CD4-positive, alpha-beta T cell treated with Interleukin-2 at 100 ng/mL for 4 hours (primary cell): ENCODE measurements around the gene NFE2L3.
"Not testable (repeated sequence)": the region's sequence is repeated elsewhere in the genome, so short reads cannot be mapped to it uniquely, and the experiment has no call there.

Experiments
- DNase-seq: peaks from one replicate; pipeline ENCODE4 v3.0.0-alpha.2; 2020; ENCODE audit warnings: low spot score

NFE2L3 gene

DNA sequence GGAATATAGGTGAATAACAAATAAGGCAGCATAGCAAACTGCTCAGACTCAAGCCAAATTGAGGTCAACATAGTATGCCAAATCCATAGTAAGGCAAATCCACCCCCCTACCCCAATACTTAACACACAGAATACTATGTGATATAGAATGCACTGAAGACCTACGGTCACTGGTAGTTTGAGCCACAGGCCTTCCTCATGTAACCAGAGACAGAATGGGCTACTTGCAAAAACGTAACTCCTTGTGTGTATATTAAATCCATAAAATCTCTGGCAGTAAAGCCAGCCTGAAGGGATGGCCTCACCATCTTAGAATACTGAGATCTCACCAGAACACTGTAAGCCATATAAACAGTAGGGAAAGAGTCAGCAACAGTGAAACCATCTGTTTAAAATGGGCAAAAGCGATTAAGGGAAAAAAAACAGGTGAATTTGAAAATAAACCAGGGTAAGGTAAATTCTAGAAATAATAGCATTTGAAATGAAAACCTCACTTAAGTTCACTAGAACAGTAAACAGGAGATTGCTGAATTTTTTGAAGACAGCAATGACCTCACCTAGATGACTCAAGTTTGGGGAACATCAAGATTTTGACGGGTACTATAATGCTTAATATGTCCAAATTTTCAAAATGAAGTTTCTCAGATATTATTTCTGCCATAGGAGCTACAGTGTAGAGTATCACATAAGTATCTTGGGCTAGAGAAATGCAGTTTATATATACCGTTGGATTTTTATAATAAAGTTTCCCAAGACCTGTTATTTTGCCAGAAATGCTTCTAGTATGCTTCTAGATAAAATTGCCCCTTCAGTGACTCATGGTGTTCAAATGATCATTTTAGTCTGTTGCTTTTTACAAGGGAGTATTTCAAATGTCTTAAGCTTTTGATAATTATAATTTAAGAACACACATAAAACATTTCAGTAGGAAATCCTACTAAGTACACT lies 34.6 kb downstream of the NFE2L3 start:
- DNase-seq: no peak

DNA sequence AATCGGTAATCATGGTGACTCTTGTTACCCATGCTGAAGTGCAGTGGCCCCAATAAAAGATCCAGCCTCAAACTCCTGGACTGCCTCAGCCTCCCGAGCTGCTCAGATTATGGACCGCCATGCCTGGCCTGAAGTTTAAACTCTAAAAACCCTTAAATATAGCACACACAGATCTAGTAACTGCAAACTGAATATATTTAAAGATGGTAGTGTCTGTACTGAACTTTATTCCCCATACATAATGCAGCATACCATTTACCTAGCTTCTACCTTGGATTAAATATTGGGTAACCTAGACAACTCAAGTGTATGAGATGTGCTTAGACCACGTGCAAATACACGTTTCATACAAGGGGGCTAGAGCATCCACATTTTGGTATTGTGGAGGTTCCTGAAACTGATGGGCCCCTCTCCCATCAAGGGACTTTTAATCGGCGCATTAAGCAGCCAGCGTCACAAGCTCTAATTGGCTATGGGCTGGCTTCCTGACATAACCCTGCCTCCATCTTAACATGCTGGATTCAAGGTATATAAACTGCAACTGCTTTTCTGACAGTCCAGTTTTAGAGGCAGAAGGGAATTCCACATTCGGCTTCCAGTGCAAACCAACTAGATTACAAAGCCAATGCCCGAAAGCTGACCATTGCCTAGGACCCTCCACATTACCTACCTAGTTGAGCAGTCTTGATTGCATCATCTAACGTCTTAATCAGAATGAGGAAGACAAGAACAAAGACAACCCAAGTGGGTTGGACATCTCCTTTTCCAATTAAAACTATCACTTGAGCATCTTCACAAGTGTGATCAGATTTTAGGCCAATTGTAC lies 35.6 kb downstream of the NFE2L3 start:
- no peak for DNase-seq

DNA sequence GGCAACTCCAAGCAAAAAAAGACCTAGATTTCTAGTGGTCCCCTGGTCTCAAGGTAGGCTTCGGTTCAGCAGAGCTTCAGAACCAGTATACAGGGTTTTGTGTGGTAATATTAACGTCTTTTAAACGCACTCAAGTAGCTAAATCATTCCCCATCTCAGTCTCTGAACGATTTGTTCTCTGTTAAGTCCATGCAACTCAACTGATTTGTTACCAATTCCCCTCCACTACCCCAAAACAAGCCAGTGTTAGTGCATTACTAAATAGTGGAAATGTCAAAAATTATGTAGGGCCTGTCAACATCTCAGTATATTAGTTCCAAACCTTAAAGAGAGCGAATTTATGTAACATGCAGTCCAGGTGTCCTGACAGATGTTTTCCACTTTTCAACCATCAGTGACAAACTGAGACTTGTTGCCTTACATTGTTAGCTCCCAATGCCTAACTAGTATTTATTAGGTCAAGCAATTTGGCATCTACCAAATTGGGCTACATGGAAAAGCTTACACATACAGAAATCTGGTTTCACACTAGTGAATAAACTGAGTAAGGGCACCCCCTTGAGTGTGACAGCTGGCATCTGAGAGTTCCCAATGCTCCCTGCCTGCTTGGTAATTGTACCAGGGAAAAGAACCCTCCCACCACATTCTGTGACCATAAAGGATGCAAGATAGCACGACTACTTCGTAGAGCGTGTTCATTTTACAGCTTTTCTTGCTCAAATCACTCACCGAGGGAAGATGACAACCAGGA lies 36.4 kb downstream of the NFE2L3 start:
- DNase-seq: no peak

DNA sequence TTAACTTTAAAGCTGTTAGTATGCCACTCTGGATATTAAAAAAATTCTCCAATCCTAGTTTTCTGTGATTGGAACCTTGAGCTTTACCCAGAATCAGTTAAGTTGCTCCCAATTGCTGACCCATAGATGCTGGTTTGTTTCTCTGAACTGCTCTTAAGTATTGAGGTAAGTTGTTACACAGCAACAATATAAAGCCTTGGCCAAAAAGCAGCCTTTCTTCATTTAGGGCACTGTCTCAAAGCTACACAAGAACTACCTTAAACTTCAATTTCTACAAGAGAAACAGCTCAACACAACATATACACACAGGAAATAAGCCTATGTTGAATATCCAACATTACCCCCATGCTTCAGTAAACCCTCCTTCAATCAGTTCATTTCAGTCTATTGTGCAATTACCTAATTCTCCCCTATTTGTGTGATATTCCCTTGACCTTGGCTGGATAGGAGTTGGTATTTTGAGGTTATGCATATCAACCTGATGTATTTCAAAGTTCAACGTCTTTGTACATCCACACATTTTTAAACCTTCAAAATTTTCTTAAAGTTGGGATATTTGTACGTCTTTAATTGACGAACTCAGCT lies 37.1 kb downstream of the NFE2L3 start:
- no peak for DNase-seq

DNA sequence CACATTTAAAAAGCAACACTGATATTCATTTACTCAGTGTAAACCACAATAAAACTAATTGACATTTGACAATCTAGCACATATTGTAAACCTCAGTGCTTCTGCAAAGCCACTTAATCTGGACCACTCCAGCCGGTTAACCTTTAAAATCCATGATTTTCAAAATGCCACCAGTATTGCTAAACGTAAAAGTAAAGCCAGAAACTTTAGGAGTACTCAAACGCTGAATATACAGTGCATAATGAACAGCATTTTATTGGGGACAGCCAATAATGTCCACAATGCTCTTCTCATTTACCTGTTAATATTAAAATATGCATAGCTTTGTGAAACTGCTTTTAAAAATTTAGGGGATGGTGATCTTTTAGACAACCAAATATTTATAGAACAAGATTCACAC lies 37.7 kb downstream of the NFE2L3 start:
- DNase-seq: no peak

DNA sequence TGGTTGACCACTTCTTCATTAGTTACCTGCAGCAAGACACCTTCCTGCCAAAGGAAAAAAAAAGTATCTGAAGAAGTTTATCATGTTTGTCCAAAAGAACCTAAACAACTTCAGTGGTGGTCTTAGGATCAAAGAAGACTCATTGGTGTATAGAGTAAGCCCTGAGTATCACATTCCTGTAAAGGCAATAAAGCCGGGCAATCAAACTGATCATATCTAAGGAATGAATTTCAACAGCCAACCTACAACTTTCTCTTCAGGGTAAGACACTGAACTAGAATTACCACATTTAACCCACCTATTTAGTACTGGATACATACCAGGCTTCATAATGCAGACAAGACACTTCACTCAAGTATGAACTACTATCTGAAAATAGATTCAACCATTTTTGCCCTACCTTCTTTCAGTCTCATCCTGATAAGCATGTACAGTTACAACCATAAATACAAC lies 38.4 kb downstream of the NFE2L3 start:
- no peak for DNase-seq

DNA sequence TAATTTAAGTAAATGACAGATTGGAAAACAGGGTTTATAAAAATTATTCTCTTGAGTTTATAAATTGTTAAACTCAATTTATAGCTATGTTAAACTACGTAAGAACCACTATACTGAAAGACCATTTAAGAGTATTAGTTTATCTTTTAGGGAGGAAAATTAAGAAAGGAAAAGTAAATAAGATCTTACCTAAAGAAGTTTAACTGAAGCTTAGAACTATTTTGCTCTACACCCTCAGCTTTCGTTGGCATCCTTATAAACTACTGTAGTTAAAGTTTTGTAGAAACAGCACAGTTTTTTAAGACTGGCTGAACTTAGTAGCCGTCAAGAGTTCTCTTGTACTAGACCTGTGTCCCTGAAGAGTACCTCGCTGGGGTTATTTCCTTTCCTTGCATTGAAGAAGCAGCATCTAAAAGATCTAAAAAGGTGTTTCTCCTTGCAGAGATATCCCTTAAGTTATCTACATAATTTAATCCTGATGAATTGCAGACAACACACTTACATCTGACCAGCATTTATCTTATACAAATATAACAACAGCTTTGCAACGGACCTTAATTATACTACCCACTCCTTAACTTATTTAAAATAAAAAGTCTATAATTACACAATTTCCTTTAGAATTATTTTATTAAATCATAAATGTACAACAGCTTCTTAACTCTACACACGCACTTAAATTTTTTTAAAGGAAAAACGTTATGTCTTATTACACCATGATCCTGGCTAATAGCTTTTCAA lies 39.4 kb downstream of the NFE2L3 start:
- no peak for DNase-seq

DNA sequence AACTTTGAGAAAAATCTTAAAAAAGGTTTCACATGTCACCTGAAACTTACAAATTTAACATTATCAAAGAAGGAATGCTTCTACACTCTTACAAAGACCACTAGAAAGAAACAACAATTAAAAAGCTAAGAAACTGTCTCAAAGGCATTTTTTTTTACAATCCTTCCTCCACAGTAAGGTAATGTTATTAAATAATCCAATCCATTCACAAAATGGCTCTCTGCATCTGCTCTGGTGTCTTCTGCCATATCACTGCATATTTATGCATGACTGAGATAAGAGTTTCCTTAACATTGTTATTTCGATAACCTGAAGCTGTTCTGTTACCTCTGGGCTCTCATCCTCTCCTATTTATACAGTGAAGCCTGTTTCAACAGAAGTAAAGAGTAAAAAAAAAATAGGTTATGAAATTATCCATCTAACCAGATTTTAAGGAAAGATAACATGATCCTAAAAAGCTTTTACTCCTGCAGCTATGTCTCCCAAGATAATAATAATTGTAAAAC lies 40.0 kb downstream of the NFE2L3 start:
- no peak for DNase-seq

DNA sequence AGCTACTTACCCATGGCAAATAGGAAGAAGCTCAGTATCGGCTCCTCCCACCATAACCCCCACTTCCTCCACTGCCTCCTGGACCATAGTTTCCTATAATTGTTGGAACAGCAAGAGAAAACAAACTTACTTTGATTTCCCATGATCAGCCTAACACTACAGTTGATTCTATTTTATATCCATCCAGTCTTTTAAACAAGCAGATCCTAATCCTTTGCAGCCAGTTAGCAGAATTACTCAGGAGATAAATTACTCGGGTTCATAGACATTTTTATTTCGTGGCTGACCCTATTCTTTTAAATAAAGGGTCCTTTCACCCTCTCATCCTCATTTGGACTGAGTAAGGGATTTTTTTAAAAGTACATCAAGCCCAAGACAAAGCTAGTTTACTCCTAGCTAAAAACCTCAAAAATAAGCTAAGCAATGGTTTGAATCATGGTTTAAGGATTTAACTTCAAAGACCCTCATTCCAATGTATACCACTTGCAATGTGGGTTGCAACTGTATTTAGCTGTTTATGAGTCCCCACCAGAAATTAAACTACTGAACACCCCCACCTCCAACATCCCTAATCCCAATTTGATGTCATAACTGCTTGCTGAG lies 40.6 kb downstream of the NFE2L3 start:
- DNase-seq: no peak

DNA sequence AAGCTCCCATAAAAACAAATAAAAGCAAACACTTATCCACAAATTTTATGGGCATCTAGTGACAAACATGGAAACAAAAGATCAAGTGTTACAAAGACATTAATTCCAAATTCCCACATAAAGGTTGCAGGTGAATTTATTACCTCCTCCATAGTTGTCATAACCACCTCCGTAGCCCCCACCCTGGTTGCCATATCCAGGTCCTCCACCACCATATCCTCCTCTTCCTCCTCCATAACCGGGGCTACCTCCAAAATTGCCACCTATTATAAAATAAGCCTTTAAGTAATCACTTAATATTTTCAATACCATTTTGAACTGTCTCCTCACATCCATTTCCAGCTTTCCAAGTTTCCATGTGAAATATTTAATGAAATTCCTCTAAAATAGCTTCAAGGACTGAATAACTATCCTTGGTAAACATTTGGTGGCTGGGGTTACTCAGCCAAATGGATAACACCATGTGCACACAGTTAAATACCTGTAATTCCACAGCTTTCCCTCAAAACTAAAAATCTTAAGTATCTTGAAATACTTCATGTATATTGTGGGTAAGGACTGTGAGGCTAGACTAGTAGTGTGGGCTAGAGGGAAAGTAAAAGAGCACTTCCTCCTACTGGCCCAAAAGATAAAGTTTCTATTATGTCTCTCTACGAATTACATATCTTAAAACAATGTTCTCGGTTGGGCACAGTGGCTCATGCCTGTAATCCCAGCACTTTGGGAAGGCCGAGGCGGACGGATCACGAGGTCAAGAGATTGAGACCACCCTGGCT lies 41.6 kb downstream of the NFE2L3 start:
- no peak for DNase-seq

DNA sequence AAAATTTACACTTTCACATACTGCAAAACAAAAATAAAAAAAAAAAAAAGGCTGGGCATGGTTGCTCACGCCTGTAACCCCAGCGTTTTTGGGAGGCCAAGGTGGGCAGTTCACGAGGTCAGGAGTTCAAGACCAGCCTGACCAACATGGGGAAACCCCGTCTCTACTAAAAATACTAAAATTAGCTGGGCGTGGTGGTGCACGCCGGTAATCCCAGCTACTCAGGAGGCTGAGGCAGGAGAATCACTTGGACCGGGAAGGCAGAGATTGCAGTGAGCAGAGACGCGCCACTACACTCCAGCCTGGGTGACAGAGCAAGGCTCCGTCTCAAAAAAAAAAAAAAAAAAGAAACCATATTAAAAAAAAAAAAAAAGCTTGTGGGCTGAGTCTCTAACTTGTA lies 42.8 kb downstream of the NFE2L3 start:
- not testable (repeated sequence) for DNase-seq

DNA sequence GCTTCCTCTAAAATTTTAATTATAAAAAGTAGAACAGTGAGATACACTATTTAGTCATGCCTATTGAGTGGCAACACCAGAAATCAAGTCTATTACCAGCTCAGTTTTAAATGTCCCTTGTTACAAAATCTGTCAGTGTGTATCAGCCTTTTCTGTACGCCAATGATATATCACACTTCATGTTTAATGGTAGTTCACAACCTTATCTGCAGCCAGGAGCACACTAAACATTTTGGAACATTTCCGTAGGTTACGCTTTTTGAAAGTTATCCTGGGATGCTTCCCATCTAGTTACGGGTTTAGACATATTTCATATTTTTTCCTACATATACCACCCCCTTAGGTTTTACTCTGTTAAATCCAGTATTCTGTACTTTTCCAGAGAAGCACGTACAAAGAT lies 43.2 kb downstream of the NFE2L3 start:
- DNase-seq: no peak

DNA sequence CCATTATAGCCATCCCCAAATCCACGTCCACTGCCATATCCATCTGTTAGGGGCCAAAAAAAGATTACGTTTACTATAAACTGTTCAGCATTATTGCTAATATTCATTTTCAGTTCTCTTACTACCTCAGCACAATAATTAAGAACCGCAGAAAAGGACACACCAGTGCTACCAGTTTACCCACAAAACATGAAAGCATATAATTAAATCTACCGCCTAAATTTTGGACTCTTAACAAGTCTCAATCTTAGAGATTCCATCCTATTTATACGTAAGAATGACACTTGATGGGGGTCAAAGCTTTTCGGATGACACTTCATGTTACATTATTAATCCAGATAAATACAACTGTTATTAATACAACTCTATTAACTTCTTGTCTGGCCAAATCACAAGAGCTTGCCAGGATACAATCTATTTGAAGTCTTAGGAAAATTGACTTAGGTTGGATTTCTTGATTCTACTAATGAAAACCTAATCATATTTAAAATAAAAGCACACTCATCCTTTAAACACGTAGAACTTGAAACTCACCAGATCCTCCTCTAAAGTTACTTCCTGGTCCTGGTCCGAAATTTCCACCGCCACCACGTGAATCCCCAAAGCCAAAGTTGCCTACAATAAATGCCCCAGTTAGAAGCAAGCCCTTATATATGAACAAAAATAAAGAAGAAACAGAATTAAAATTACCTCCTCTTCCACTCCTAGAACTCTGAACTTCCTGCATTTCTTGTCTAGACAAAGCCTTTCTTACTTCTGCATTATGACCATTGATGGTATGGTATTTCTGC lies 44.1 kb downstream of the NFE2L3 start:
- no peak for DNase-seq

DNA sequence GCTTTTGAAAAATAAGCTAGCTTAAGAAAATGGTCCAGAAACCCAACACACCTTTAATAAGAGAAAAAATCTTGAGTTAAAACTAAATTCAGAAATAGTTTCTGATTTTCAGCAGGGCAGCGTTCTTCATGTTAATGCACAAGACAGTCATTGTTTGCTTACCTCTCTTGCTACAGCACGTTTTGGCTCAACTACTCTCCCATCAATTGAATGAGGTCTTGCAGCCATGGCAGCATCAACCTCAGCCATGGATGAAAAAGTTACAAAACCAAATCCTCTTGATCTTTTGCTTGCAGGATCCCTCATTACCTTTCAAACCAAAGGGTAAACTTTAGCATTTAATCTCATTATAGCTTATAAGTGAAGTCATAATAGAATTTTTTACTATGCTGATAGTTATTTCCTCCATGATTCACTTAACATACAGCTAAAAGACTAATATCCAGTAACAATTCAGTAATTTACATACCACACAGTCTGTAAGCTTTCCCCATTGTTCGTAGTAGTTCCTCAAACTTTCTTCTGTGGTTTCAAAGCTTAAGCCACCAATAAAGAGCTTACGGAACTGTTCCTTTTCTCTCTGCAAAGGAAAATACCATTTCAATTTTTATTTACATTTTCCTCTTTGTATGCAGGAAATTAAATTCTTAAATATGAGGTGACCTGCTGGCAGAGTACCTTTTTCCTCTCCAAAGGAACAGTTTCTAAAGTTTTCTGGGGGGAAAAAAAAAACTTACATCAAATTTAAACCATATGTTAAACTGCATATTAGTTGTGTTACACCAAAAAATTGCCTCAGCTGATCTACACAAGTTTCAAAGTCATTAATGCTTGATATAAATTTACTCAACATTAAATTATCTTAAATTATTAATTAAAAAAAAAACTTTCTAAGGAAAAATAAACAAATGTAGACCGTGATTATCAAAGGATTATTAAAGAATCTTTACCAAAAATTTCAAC lies 45.4 kb downstream of the NFE2L3 start:
- DNase-seq: no peak

DNA sequence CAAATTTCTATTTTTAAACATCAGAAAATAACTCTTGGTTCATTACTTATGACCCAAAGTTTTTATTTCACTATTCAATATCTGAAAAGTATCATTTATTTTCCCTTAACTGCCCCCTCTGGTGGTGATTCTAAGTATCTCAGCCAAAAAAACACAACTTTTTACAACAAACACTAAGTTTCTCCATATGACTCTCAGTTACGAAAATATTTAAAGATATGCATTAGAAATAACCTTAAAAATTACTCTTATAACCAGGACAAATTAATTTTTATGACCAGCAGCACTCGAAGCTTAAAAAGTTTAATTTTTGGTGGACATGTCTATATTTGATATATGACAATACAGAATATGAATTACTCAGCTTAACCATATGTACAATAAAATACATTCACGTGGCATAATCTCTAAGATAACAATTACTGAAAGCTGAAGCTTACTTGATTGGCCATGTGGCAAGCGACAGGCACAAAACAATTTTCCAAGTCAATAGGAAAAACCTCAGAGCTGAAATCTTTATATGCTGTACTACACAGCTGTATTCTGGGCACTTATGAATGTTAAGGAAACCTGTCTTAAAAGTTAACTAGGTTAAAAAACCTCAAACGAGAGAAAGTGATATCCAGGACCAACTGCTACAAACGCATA lies 46.3 kb downstream of the NFE2L3 start:
- peak; percentile 69 for DNase-seq

DNA sequence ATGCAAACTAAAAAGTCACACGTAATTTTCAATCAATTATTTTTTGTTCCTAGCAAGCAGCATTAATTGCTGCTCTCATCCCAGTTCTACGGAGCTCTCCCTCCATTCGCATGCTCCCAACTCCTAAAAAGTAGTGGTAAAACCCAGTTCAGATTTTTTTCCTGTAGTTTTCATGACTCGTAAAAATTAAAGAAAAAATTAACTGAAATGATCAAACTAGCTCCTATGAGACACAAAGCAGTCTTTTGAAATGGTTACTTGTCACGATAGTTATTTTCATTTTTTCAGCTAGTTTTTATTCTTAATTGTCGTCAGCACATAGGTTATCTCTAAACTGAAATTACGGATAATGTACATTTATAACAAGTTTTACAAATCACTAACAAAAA lies 46.8 kb downstream of the NFE2L3 start:
- DNase-seq: no peak
